ENCODE measurements around the gene DYNC2H1.

Gene DYNC2H1

DNA sequence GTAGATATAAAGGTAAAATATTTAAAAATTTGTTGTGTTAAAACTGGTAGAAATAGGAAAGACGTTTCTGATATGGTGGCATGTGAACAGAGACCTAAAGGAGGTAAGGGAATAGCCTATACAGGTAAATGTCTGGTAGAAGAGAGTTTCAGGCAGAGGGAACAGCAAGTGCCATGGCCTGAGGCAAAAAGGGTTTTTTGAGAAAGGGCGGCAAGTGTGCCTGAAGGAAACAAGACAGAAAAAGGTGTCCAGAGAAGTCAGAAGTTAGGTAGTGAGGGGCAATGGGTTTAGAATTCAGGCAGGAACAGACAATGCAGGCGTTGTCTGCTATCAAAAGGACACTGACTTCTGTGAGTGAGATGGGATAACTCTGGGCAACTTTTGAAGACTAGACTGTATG lies 339.7 kb downstream of the DYNC2H1 start:
- no peak overlapping the region for H2AFZ ChIP-seq
- no peaks in the 10 kb centered on the region for H3K9me3 ChIP-seq (ENCODE audit: control insufficient read depth, low read length)
- no peaks in the 10 kb centered on the region for H3K79me2 ChIP-seq
- TF ChIP-seq, protein P1, sequence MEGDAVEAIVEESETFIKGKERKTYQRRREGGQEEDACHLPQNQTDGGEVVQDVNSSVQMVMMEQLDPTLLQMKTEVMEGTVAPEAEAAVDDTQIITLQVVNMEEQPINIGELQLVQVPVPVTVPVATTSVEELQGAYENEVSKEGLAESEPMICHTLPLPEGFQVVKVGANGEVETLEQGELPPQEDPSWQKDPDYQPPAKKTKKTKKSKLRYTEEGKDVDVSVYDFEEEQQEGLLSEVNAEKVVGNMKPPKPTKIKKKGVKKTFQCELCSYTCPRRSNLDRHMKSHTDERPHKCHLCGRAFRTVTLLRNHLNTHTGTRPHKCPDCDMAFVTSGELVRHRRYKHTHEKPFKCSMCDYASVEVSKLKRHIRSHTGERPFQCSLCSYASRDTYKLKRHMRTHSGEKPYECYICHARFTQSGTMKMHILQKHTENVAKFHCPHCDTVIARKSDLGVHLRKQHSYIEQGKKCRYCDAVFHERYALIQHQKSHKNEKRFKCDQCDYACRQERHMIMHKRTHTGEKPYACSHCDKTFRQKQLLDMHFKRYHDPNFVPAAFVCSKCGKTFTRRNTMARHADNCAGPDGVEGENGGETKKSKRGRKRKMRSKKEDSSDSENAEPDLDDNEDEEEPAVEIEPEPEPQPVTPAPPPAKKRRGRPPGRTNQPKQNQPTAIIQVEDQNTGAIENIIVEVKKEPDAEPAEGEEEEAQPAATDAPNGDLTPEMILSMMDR (IDR thresholded peaks at IDR 0.05), result no peak
- H3K9ac ChIP-seq, result no peak overlapping the region
- H3K4me1 ChIP-seq, result no peaks in the 10 kb centered on the region
- H3K4me2 ChIP-seq (ENCODE audit: low read length), result no peak overlapping the region
- no peaks in the 10 kb centered on the region for H3K36me3 ChIP-seq (ENCODE audit: control insufficient read depth, insufficient read depth, low read length)
- no peaks in the 10 kb centered on the region for H3K27me3 ChIP-seq (ENCODE audit: control insufficient read depth, insufficient read depth, low read length)
- H3K27ac ChIP-seq, result no peak overlapping the region
- H3K4me3 ChIP-seq (ENCODE audit: low read depth, low read length), result no peak overlapping the region

GRCh38 chr11:103450241-103450640 lies 341.0 kb downstream of the DYNC2H1 start:
- TF ChIP-seq, protein P1 (IDR thresholded peaks at IDR 0.05), result no peak
- H3K27me3 ChIP-seq (ENCODE audit: control insufficient read depth, insufficient read depth, low read length), result no peaks in the 10 kb centered on the region
- H3K4me3 ChIP-seq (ENCODE audit: low read depth, low read length), result no peak overlapping the region
- H3K9me3 ChIP-seq (ENCODE audit: control insufficient read depth, low read length), result no peaks in the 10 kb centered on the region
- no peak overlapping the region for H3K27ac ChIP-seq
- H3K4me1 ChIP-seq, result no peaks in the 10 kb centered on the region
- no peak overlapping the region for H2AFZ ChIP-seq
- no peak overlapping the region for H3K4me2 ChIP-seq (ENCODE audit: low read length)
- H3K36me3 ChIP-seq (ENCODE audit: control insufficient read depth, insufficient read depth, low read length), result no peaks in the 10 kb centered on the region
- no peak overlapping the region for H3K9ac ChIP-seq
- H3K79me2 ChIP-seq, result no peaks in the 10 kb centered on the region

DNA sequence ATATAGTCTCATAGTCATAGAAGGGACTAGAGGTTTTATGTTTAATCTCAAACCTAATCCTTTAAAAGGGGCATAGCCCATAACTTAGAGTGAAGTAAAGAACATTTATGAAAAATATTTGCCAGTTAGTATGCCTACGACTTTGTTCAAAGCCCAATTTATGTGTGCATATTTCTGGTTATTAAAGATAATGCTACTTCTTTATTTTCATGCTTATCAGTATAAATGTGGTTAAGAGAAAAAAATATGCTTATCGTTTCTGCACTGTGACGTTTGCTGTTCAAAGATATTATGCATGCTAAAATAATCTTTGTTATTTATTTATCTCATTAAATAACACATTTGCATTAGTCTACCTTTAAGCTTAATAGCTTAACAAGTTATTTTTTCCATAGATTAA lies 343.9 kb downstream of the DYNC2H1 start:
- H3K27ac ChIP-seq, result no peak overlapping the region
- TF ChIP-seq, protein P1 (IDR thresholded peaks at IDR 0.05), result no peak
- H3K4me1 ChIP-seq, result no peaks in the 10 kb centered on the region
- H3K4me3 ChIP-seq (ENCODE audit: low read depth, low read length), result no peak overlapping the region
- no peak overlapping the region for H3K9ac ChIP-seq
- no peaks in the 10 kb centered on the region for H3K27me3 ChIP-seq (ENCODE audit: control insufficient read depth, insufficient read depth, low read length)
- H3K4me2 ChIP-seq (ENCODE audit: low read length), result no peak overlapping the region
- H3K36me3 ChIP-seq (ENCODE audit: control insufficient read depth, insufficient read depth, low read length), result no peaks in the 10 kb centered on the region
- no peaks in the 10 kb centered on the region for H3K9me3 ChIP-seq (ENCODE audit: control insufficient read depth, low read length)
- no peaks in the 10 kb centered on the region for H3K79me2 ChIP-seq
- H2AFZ ChIP-seq, result no peak overlapping the region

DNA sequence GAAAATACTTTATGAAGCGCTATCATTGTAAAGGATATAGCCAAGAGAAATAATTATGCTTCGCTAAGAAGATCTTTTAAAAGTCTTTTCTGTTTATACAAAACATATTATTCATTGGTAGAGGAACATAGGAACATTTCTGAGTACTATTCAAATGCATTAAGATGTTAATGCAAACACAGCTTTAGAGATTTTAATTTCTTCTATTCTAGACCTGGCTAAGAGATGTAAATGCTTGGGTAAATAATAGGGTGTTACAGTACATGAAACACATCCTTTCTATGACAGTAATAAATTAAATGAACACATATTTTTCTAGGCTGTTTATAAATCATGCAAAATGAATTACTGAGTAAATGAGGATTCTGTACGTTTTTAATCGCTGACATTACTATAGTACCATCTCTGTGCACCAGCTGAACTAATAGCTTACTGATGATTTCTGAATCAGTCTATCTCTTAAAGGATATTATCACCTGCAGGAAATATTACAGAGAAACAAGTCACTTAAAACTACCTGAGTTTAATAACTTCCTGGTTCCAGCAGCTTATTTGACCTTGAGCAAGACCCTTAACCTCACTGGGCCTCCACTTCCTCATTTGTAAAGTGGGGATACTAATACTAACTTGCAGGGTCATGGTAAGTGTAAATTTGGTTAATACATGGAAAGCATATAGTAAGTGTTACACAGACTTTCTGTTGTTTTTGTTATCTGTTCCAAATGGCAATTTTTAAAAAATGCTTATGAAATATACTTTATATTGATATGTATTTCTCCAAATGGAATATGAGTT lies 344.9 kb downstream of the DYNC2H1 start:
- H3K4me2 ChIP-seq (ENCODE audit: low read length), result no peak overlapping the region
- H3K27me3 ChIP-seq (ENCODE audit: control insufficient read depth, insufficient read depth, low read length), result no peaks in the 10 kb centered on the region
- TF ChIP-seq, protein P1 (IDR thresholded peaks at IDR 0.05), result no peak
- no peaks in the 10 kb centered on the region for H3K9me3 ChIP-seq (ENCODE audit: control insufficient read depth, low read length)
- no peak overlapping the region for H2AFZ ChIP-seq
- no peak overlapping the region for H3K27ac ChIP-seq
- H3K9ac ChIP-seq, result no peak overlapping the region
- H3K4me3 ChIP-seq (ENCODE audit: low read depth, low read length), result no peak overlapping the region
- no peaks in the 10 kb centered on the region for H3K36me3 ChIP-seq (ENCODE audit: control insufficient read depth, insufficient read depth, low read length)
- no peaks in the 10 kb centered on the region for H3K4me1 ChIP-seq
- no peaks in the 10 kb centered on the region for H3K79me2 ChIP-seq

DNA sequence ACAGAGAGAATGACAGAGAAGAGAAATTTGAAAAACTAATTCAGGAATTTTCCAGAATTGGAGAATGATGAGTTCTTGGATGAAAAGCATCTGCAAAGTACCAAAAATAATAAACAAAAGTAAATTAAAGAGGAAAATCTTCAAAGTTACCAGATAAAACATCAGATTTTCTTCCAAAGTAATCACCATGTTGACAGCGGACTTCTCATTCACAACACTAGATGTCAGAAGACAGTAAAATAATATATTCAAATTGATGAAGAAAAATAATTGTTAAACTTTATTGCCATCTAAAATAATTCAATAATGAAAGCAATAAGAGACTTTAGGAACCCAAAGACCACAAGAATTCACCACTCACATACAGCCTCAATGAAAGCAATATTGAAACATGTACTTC lies 355.2 kb downstream of the DYNC2H1 start:
- Histone ChIP-seq H3K36me3 (ENCODE audit: control insufficient read depth, insufficient read depth, low read length) (no peaks in the 10 kb centered on the region), H3K4me1 (no peaks in the 10 kb centered on the region), H3K9ac (no peak overlapping the region), H3K4me2 (ENCODE audit: low read length) (no peak overlapping the region), H3K79me2 (no peaks in the 10 kb centered on the region), H3K4me3 (ENCODE audit: low read depth, low read length) (no peak overlapping the region), H3K27me3 (ENCODE audit: control insufficient read depth, insufficient read depth, low read length) (no peaks in the 10 kb centered on the region), H2AFZ (no peak overlapping the region), H3K27ac (no peak overlapping the region), H3K9me3 (ENCODE audit: control insufficient read depth, low read length) (no peaks in the 10 kb centered on the region)
- TF ChIP-seq, protein P1 (IDR thresholded peaks at IDR 0.05), result no peak

Measured in parathyroid adenoma (tissue), 2 donors.